ENCODE results near the gene NRXN2.

DNA sequence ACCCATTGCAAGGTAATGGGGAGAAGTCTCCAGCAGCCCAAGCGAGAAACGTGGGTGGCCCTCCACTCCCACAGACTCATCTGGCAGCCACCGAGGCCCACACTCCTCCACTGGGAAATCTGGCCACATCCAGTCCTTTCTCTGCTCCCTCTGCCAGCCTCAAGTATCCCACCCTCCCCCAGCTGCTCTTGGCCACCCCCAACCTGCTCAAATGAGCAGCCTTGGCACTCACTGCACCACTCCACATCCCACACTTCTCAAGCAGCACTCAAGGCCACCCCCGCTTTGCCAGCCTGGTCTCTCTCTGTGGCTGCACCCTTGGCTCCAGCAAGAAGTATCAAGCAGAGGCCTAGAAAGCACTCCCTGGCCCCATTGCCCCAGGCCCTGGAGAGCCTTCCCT lies 103.8 kb downstream of the NRXN2 start:
- TF ChIP-seq, protein P1, sequence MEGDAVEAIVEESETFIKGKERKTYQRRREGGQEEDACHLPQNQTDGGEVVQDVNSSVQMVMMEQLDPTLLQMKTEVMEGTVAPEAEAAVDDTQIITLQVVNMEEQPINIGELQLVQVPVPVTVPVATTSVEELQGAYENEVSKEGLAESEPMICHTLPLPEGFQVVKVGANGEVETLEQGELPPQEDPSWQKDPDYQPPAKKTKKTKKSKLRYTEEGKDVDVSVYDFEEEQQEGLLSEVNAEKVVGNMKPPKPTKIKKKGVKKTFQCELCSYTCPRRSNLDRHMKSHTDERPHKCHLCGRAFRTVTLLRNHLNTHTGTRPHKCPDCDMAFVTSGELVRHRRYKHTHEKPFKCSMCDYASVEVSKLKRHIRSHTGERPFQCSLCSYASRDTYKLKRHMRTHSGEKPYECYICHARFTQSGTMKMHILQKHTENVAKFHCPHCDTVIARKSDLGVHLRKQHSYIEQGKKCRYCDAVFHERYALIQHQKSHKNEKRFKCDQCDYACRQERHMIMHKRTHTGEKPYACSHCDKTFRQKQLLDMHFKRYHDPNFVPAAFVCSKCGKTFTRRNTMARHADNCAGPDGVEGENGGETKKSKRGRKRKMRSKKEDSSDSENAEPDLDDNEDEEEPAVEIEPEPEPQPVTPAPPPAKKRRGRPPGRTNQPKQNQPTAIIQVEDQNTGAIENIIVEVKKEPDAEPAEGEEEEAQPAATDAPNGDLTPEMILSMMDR (IDR thresholded peaks at IDR 0.05), result no peak
- no peak for TF ChIP-seq POLR2A (IDR thresholded peaks at IDR 0.05)

Data from heart left ventricle (tissue), 13 donors.